ENCODE measurements around the gene BCCIP. TPM values are rescaled to one million over a fixed set of nuclear protein-coding genes. Genes with fewer than 3 reads are reported as not detected.

BCCIP gene
- total RNA-seq, 4 donors from 2014 or later = 21.5 to 31.7 (median 27.7) TPM

GRCh38 chr10:125778556-125778955 lies 44.8 kb upstream of the BCCIP start:
- TF ChIP-seq POLR2A (IDR thresholded peaks at IDR 0.05) (no peak), CTCF (IDR thresholded peaks at IDR 0.05) (no peak)
- WGBS, 2 donors = 51 to 79% methylated on average over 5 of the region's 5 CpGs
- intact Hi-C loops (cut with DNase I; ENCODE audit: low total_unique reads) = no loop called here
- H3K4me3 ChIP-seq (ENCODE audit: low read depth, poor library complexity, severe bottlenecking) = no peak overlapping the region
- no peak for DNase-seq (ENCODE audit: low spot score in 2 of 2)

- intact Hi-C loops (cut with DNase I; ENCODE audit: low total_unique reads) = no loop called here
- no peak for TF ChIP-seq CTCF (IDR thresholded peaks at IDR 0.05)
- no peak for TF ChIP-seq POLR2A (IDR thresholded peaks at IDR 0.05)
- H3K4me3 ChIP-seq (ENCODE audit: low read depth, poor library complexity, severe bottlenecking) = no peak overlapping the region
- 81 to 82% methylated on average over 10 of the region's 10 CpGs for WGBS, 2 donors
- peak in 1 of 2 donors; percentile 37 for DNase-seq (ENCODE audit: low spot score in 2 of 2)
These were observed 43.7 kb upstream of the BCCIP start for GRCh38 chr10:125779403-125780327.

GRCh38 chr10:125781374-125781773 lies 42.0 kb upstream of the BCCIP start:
- no peak for TF ChIP-seq CTCF (IDR thresholded peaks at IDR 0.05)
- no peak for TF ChIP-seq POLR2A (IDR thresholded peaks at IDR 0.05)
- no peak overlapping the region for H3K4me3 ChIP-seq (ENCODE audit: low read depth, poor library complexity, severe bottlenecking)
- WGBS, 2 donors = 92 to 97% methylated on average over 8 of the region's 8 CpGs
- intact Hi-C loops (cut with DNase I; ENCODE audit: low total_unique reads) = no loop called here
- DNase-seq (ENCODE audit: low spot score in 2 of 2) = peak in 1 of 2 donors; percentile 40

- no peak overlapping the region for H3K4me3 ChIP-seq (ENCODE audit: low read depth, poor library complexity, severe bottlenecking)
These were observed 41.3 kb upstream of the BCCIP start for GRCh38 chr10:125782054-125782453.

GRCh38 chr10:125782616-125783015 lies 40.7 kb upstream of the BCCIP start:
- DNase-seq (ENCODE audit: low spot score in 2 of 2) = no peak
- intact Hi-C loops (cut with DNase I; ENCODE audit: low total_unique reads) = no loop called here
- 71 to 84% methylated on average over 11 of the region's 11 CpGs for WGBS, 2 donors
- H3K4me3 ChIP-seq (ENCODE audit: low read depth, poor library complexity, severe bottlenecking) = no peak overlapping the region
- TF ChIP-seq CTCF (IDR thresholded peaks at IDR 0.05) (no peak), POLR2A (IDR thresholded peaks at IDR 0.05) (no peak)

More at GRCh38 chr10:125782054-125782453, 41.3 kb upstream of the BCCIP start:
- intact Hi-C loops (cut with DNase I; ENCODE audit: low total_unique reads) = no loop called here
- TF ChIP-seq POLR2A (IDR thresholded peaks at IDR 0.05) (no peak), CTCF (IDR thresholded peaks at IDR 0.05) (no peak)
- no peak for DNase-seq (ENCODE audit: low spot score in 2 of 2)
- 93% methylated on average over 11 of the region's 11 CpGs for WGBS, 2 donors

Measured in lower leg skin (tissue), 4 donors.